WTC11 (cell line): Measurements from ENCODE around the gene CCR5. TPM values are rescaled to one million over a fixed set of nuclear protein-coding genes. Genes with fewer than 3 reads are reported as not detected.
"Not testable (repeated sequence)": the region's sequence is repeated elsewhere in the genome, so short reads cannot be mapped to it uniquely, and the experiment has no call there.

Experiments used
- ATAC-seq: fragments of 200-7000 bp; cut with Tn5 transposase; 2 replicates; pipeline ENCODE4 v1.10.0; 2021; ENCODE audit warnings: mild to moderate bottlenecking, moderate library complexity
- CTCF ChIA-PET: fragments of 300-600 bp; sonication (Branson Sonifier 250); formaldehyde crosslinking; loops from one replicate; lab custom pipeline; 2021; ENCODE audit warnings: antibody characterized with exemption; lab: Charles Lee
- POLR2A ChIA-PET: fragments of 350-600 bp; sonication (Branson Sonifier 250); formaldehyde crosslinking; loops from one replicate; lab custom pipeline; 2021; ENCODE audit warnings: antibody characterized with exemption; lab: Charles Lee
- DNase-seq: peaks from one replicate; pipeline ENCODE4 v3.0.0; 2021; ENCODE audit warnings: low spot score
- H3K27ac Mint-ChIP-seq: 2 replicates; pipeline ENCODE4 v1.8.0; 2021; ENCODE audit warnings: mixed read lengths
- H3K27me3 Mint-ChIP-seq: 2 replicates; pipeline ENCODE4 v1.8.0; 2021; ENCODE audit warnings: low read depth, mild to moderate bottlenecking, moderate library complexity, mixed read lengths
- H3K36me3 Mint-ChIP-seq: 2 replicates; pipeline ENCODE4 v1.8.0; 2021; ENCODE audit warnings: mixed read lengths
- H3K4me1 Mint-ChIP-seq: 2 replicates; pipeline ENCODE4 v1.8.0; 2022; ENCODE audit warnings: mixed read lengths
- H3K4me3 Mint-ChIP-seq: 2 replicates; pipeline ENCODE4 v1.8.0; 2021; ENCODE audit warnings: mild to moderate bottlenecking, moderate library complexity, mixed read lengths
- H3K9me3 Mint-ChIP-seq: 2 replicates; pipeline ENCODE4 v1.8.0; 2021; ENCODE audit warnings: mixed read lengths
- AR ChIP-seq: fragments of 250-450 bp; sonication (Bioruptor Pico); IDR thresholded peaks from 2 replicates; pipeline ENCODE4 v1.9.0; 2021; ENCODE audit warnings: mild to moderate bottlenecking
- ATF3 ChIP-seq: sonication (generic); formaldehyde crosslinking; conservative IDR thresholded peaks from 2 replicates; pipeline ENCODE4 v1.8.1; 2022; ENCODE audit warnings: mild to moderate bottlenecking, missing genetic modification reagents
- CREB1 ChIP-seq: sonication (generic); formaldehyde crosslinking; IDR thresholded peaks from 2 replicates; pipeline ENCODE4 v1.8.0; 2023; ENCODE audit warnings: mild to moderate bottlenecking, missing genetic modification reagents
- CTCF ChIP-seq: fragments of 200-600 bp; IDR thresholded peaks from 2 replicates; pipeline ENCODE4 v1.8.0; 2022; ENCODE audit warnings: antibody characterized with exemption
- ETV6 ChIP-seq: sonication (generic); formaldehyde crosslinking; IDR thresholded peaks from 2 replicates; pipeline ENCODE4 v1.8.1; 2022; ENCODE audit warnings: mild to moderate bottlenecking, missing genetic modification reagents
- HMGA2 ChIP-seq: fragments of 250-450 bp; sonication (Bioruptor Pico); IDR thresholded peaks from 2 replicates; pipeline ENCODE4 v1.4.0; 2021; ENCODE audit warnings: mild to moderate bottlenecking, moderate library complexity
- JAZF1 ChIP-seq: fragments of 250-450 bp; sonication (Bioruptor Pico); IDR thresholded peaks from 2 replicates; pipeline ENCODE4 v1.9.0; 2021; ENCODE audit warnings: moderate library complexity, mild to moderate bottlenecking, inconsistent platforms
- JUN ChIP-seq: sonication (generic); formaldehyde crosslinking; IDR thresholded peaks from 2 replicates; pipeline ENCODE4 v1.8.0; 2023; ENCODE audit warnings: mild to moderate bottlenecking, missing genetic modification reagents
- KAT7 ChIP-seq: sonication (generic); formaldehyde crosslinking; IDR thresholded peaks from 2 replicates; pipeline ENCODE4 v1.8.1; 2023; ENCODE audit warnings: missing genetic modification reagents, mild to moderate bottlenecking, borderline replicate concordance
- NFATC4 ChIP-seq: fragments of 250-450 bp; sonication (Bioruptor Pico); IDR thresholded peaks from 2 replicates; pipeline ENCODE4 v1.9.0; 2021; ENCODE audit warnings: mild to moderate bottlenecking
- NR3C1 ChIP-seq: sonication (generic); formaldehyde crosslinking; conservative IDR thresholded peaks from 2 replicates; pipeline ENCODE4 v1.8.1; 2023; ENCODE audit warnings: low read depth, mild to moderate bottlenecking, missing genetic modification reagents
- OVOL2 ChIP-seq: fragments of 250-450 bp; sonication (Bioruptor Pico); IDR thresholded peaks from 2 replicates; pipeline ENCODE4 v1.9.0; 2021; ENCODE audit warnings: mild to moderate bottlenecking, borderline replicate concordance
- RORB ChIP-seq: fragments of 250-450 bp; sonication (Bioruptor Pico); IDR thresholded peaks from 2 replicates; pipeline ENCODE4 v1.9.0; 2021; ENCODE audit warnings: mild to moderate bottlenecking
- SMAD3 ChIP-seq: sonication (generic); formaldehyde crosslinking; IDR thresholded peaks from 2 replicates; pipeline ENCODE4 v1.8.0; 2022; ENCODE audit warnings: missing genetic modification reagents, mild to moderate bottlenecking, borderline replicate concordance
- TEAD4 ChIP-seq: sonication (generic); formaldehyde crosslinking; IDR thresholded peaks from 2 replicates; pipeline ENCODE4 v1.8.0; 2022; ENCODE audit warnings: mild to moderate bottlenecking, missing genetic modification reagents
- ZBTB43 ChIP-seq: sonication (generic); formaldehyde crosslinking; IDR thresholded peaks from 2 replicates; pipeline ENCODE4 v1.8.1; 2023; ENCODE audit warnings: mild to moderate bottlenecking, missing genetic modification reagents
- ZNF138 ChIP-seq: sonication (generic); formaldehyde crosslinking; conservative IDR thresholded peaks from 2 replicates; pipeline ENCODE4 v1.8.1; 2022; ENCODE audit warnings: mild to moderate bottlenecking, moderate library complexity, missing genetic modification reagents
- ZNF263 ChIP-seq: sonication (generic); formaldehyde crosslinking; IDR thresholded peaks from 2 replicates; pipeline ENCODE4 v1.8.1; 2022; ENCODE audit warnings: low read depth, mild to moderate bottlenecking, moderate library complexity, missing genetic modification reagents
- total RNA-seq: library from RNA; stranded (reverse); gene quantifications from 3 replicates; pipeline ENCODE4 v1.2.3, GENCODE V29; 2021

The CCR5 gene
- total RNA-seq, 1 experiment from 2014 or later: not detected

GRCh38 chr3:46383211-46383950 lies 12.6 kb downstream of the CCR5 start:
- no peaks in the 10 kb centered on the region for H3K36me3 Mint-ChIP-seq
- no peak for DNase-seq
- no peak for ATAC-seq
- POLR2A ChIA-PET: no interaction called here
- CTCF ChIA-PET: interaction anchor here (0.6 to 2.6 kb wide), 4 partner anchors 43 to 304 kb away, joined by 3 to 8 read pairs (median 4); no protein-coding TSS in a partner anchor
- no peak for TF ChIP-seq NR3C1 (CRISPR knock-in tag)
- TF ChIP-seq OVOL2: no peak
- no peak for TF ChIP-seq ETV6
- no peak for TF ChIP-seq KAT7 (CRISPR knock-in tag)
- TF ChIP-seq ZNF263 (CRISPR knock-in tag): no peak
- no peak for TF ChIP-seq HMGA2
- TF ChIP-seq TEAD4: no peak
- no peak for TF ChIP-seq SMAD3 (CRISPR knock-in tag)
- no peak for TF ChIP-seq ZBTB43 (CRISPR knock-in tag)
- TF ChIP-seq JUN (CRISPR knock-in tag): no peak
- TF ChIP-seq JAZF1 (CRISPR knock-in tag): no peak
- H3K4me1 Mint-ChIP-seq: peaks cover 35% of the 10 kb centered on the region
- no peak overlapping the region for H3K4me3 Mint-ChIP-seq
- no peaks in the 10 kb centered on the region for H3K27me3 Mint-ChIP-seq
- peaks cover 7% of the 10 kb centered on the region; the same call in 1 of the 2 replicates for H3K9me3 Mint-ChIP-seq
- H3K27ac Mint-ChIP-seq: no peak overlapping the region

DNA sequence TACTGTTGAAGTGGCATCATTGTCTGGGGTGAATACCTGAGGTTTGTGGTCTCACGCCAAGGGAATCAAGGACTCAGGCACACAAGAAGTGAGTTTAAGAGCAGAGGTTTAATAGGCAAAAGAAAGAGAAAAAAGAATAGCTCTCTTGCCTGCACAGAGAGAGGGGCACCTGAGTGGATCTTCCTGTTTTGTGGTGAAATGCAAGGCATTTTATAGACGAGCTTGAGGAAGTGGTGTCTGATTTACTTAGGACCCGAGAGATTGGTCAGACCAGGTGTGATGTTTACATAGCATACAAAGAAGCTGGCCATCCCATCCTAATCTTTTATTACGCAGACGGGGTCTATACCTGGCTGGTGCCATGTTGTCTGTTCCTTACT lies 13.2 kb downstream of the CCR5 start:
- POLR2A ChIA-PET: no interaction called here
- no peak for ATAC-seq
- Mint-ChIP-seq H3K9me3 (peaks cover 7% of the 10 kb centered on the region; the same call in 1 of the 2 replicates), H3K4me1 (peaks cover 35% of the 10 kb centered on the region), H3K27me3 (no peaks in the 10 kb centered on the region), H3K27ac (no peak overlapping the region), H3K4me3 (no peak overlapping the region), H3K36me3 (no peaks in the 10 kb centered on the region)
- no peak for DNase-seq
- CTCF ChIA-PET: interaction anchor here (0.6 to 2.6 kb wide), 3 partner anchors 11 to 51 kb away, joined by 3 to 8 read pairs (median 4); no protein-coding TSS in a partner anchor
- TF ChIP-seq CREB1 (no peak), AR (no peak), NFATC4 (no peak)

DNA sequence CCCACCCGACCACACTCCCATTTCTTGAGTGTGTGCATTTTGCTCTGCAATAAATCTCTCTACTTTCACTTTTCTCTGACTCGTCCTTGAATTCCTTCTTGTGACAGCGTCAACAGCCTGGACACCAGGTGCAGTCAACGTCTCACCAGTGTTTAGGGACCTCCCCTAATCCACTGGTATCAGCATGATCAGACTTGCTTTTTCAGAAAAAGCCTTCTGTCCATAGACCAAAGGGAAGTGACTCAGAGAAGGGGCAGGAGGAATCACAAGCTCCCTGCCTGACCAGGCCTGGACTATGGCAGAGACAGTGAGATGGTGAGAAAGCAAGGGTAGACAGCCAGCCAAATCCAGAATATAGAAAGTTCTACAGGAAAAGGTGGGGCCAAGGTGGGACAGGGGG lies 15.5 kb downstream of the CCR5 start:
- CTCF ChIA-PET: no interaction called here
- Mint-ChIP-seq H3K27me3 (no peaks in the 10 kb centered on the region), H3K27ac (no peak overlapping the region), H3K4me3 (no peak overlapping the region), H3K4me1 (peaks cover 20% of the 10 kb centered on the region), H3K36me3 (no peaks in the 10 kb centered on the region), H3K9me3 (peaks cover 7% of the 10 kb centered on the region; the same call in 1 of the 2 replicates)
- POLR2A ChIA-PET: interaction anchor here (0.6 kb wide), 1 partner anchor 162 kb away, joined by 7 read pairs; no protein-coding TSS in a partner anchor
- no peak for DNase-seq
- no peak for TF ChIP-seq ATF3 (CRISPR knock-in tag)
- no peak for TF ChIP-seq RORB (CRISPR knock-in tag)
- no peak for TF ChIP-seq CTCF
- no peak for TF ChIP-seq KAT7 (CRISPR knock-in tag)
- no peak for TF ChIP-seq ZNF138
- no peak for ATAC-seq

DNA sequence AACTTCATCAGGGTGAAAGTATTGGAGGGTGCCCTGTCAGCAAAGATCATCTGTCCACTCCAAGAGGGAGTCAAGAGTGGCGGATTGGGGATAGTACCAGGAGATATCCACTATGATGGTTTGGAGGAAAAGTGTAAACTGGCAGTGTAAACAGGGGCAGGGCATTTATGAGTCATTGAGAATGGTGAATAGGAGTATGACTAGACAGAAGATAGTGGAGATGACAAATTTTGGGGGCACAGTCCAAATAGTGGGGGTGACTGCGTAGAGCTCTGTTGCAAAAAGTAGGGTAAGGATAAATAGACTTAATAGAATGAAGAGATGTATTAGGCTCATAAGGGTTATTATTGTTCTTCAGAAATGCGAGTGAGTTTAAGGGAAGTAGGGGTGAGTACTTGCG lies 18.1 kb downstream of the CCR5 start:
- H3K27ac Mint-ChIP-seq, H3K4me3 Mint-ChIP-seq, H3K27me3 Mint-ChIP-seq, ATAC-seq, DNase-seq, H3K36me3 Mint-ChIP-seq, POLR2A ChIA-PET: not testable (repeated sequence)
- CTCF ChIA-PET: interaction anchor here (1.0 kb wide), 1 partner anchor 11 kb away, joined by 4 read pairs; no protein-coding TSS in a partner anchor
- Mint-ChIP-seq H3K9me3 (peaks cover 19% of the 10 kb centered on the region), H3K4me1 (peaks cover 26% of the 10 kb centered on the region)
